ENCODE measurements around the gene TFR2. TPM values are rescaled to one million over a fixed set of nuclear protein-coding genes. Genes with fewer than 3 reads are reported as not detected.

TFR2 gene
- total and polyA plus RNA-seq, 3 donors from 2014 or later: 0.87 to 1.5 (median 1.1) TPM

- no peak overlapping the region for H3K27ac ChIP-seq
- 86 to 87% methylated on average over 3 to 11 of the region's 11 CpGs for WGBS, 2 donors
- H3K36me3 ChIP-seq (ENCODE audit: low read depth, missing control alignments): no peaks in the 10 kb centered on the region
- TF ChIP-seq CTCF (IDR thresholded peaks at IDR 0.05): peak in 1 of 3 experiments; percentile 13
- TF ChIP-seq POLR2A (IDR thresholded peaks at IDR 0.05): no peak
- DNase-seq: peak; percentile 35
- H3K27me3 ChIP-seq: no peaks in the 10 kb centered on the region
- peaks cover 7% of the 10 kb centered on the region for H3K4me1 ChIP-seq
- H3K9me3 ChIP-seq: no peaks in the 10 kb centered on the region
- intact Hi-C loops (cut with DNase I; ENCODE audit: low total_unique reads): no loop called here
- H3K4me3 ChIP-seq: no peak overlapping the region
These were observed 12.1 kb downstream of the TFR2 start for GRCh38 chr7:100629117-100629716.

GRCh38 chr7:100627238-100627549 lies 14.2 kb downstream of the TFR2 start:
- no peak overlapping the region for H3K27ac ChIP-seq
- intact Hi-C loops (cut with DNase I; ENCODE audit: low total_unique reads): no loop called here

GRCh38 chr7:100626530-100627237 lies 14.7 kb downstream of the TFR2 start:
- Histone ChIP-seq H3K4me3 (peak overlapping the region; percentile 20 to 21), H3K36me3 (ENCODE audit: low read depth, missing control alignments) (no peaks in the 10 kb centered on the region), H3K9me3 (no peaks in the 10 kb centered on the region), H3K27ac (no peak overlapping the region), H3K4me1 (peaks cover 2% of the 10 kb centered on the region), H3K27me3 (no peaks in the 10 kb centered on the region)
- peak; percentile 83 for DNase-seq
- no peak for TF ChIP-seq CTCF (IDR thresholded peaks at IDR 0.05)
- TF ChIP-seq POLR2A (IDR thresholded peaks at IDR 0.05): no peak
- 6 to 9% methylated on average over 9 to 37 of the region's 37 CpGs for WGBS, 2 donors
- intact Hi-C loops (cut with DNase I; ENCODE audit: low total_unique reads): no loop called here

More at GRCh38 chr7:100627238-100627549, 14.2 kb downstream of the TFR2 start:
- Histone ChIP-seq H3K27me3 (no peaks in the 10 kb centered on the region), H3K9me3 (no peaks in the 10 kb centered on the region), H3K4me1 (peaks cover 2% of the 10 kb centered on the region), H3K36me3 (ENCODE audit: low read depth, missing control alignments) (no peaks in the 10 kb centered on the region), H3K4me3 (peak overlapping the region; percentile 20 to 21)
- 83 to 93% methylated on average over 2 to 21 of the region's 21 CpGs for WGBS, 2 donors
- TF ChIP-seq CTCF (IDR thresholded peaks at IDR 0.05): no peak
- no peak for TF ChIP-seq POLR2A (IDR thresholded peaks at IDR 0.05)
- DNase-seq: no peak

- H3K27me3 ChIP-seq: no peaks in the 10 kb centered on the region
- no peak for DNase-seq
- TF ChIP-seq POLR2A (IDR thresholded peaks at IDR 0.05): no peak
- TF ChIP-seq CTCF (IDR thresholded peaks at IDR 0.05): no peak
- H3K4me1 ChIP-seq: peaks cover 2% of the 10 kb centered on the region
- WGBS, 2 donors: 9 to 13% methylated on average over 3 of the region's 3 CpGs
- H3K4me3 ChIP-seq: peak overlapping the region; percentile 20 to 21
- intact Hi-C loops (cut with DNase I; ENCODE audit: low total_unique reads): no loop called here
- no peaks in the 10 kb centered on the region for H3K9me3 ChIP-seq
- no peaks in the 10 kb centered on the region for H3K36me3 ChIP-seq (ENCODE audit: low read depth, missing control alignments)
- no peak overlapping the region for H3K27ac ChIP-seq
These were observed 15.3 kb downstream of the TFR2 start for GRCh38 chr7:100626055-100626454.
